ENCODE data around the gene TTC6. TPM values are rescaled to one million over a fixed set of nuclear protein-coding genes. Genes with fewer than 3 reads are reported as not detected.

The TTC6 gene
- total RNA-seq, 1 experiment from 2014 or later, result 5.2 TPM

GRCh38 chr14:37602605-37603453, 7.4 kb downstream of the TTC6 start:
- peaks cover 29% of the 10 kb centered on the region for H3K79me2 ChIP-seq (ENCODE audit: low read depth)
- H3K27ac ChIP-seq, result no peak overlapping the region
- H3K9me3 ChIP-seq (ENCODE audit: insufficient read depth, low read depth), result no peaks in the 10 kb centered on the region
- no peaks in the 10 kb centered on the region for H3K36me3 ChIP-seq (ENCODE audit: low read depth)
- TF ChIP-seq CTCF (conservative IDR thresholded peaks at IDR 0.05), result no peak
- TF ChIP-seq EZH2 (IDR thresholded peaks at IDR 0.05; ENCODE audit: low read depth), result no peak
- H4K20me1 ChIP-seq (ENCODE audit: insufficient read depth), result no peaks in the 10 kb centered on the region
- ChIA-PET POLR2A (ENCODE audit: unreplicated experiment) (no interaction called here), CTCF (interaction anchor here (0.6 kb wide), 1 partner anchor 246 kb away, joined by 3 read pairs; no protein-coding TSS in a partner anchor)
- intact Hi-C loops (cut with micrococcal nuclease; ENCODE audit: unreplicated experiment), result no loop called here
- no TSS peak for BruUV-seq (replicated peaks)
- H3K27me3 ChIP-seq (ENCODE audit: insufficient read depth, low read depth), result no peaks in the 10 kb centered on the region
- no peak overlapping the region for H2AFZ ChIP-seq
- DNase-seq, result no peak
- no peak overlapping the region for H3K4me2 ChIP-seq
- H3K9me2 ChIP-seq (ENCODE audit: insufficient read depth), result no peaks in the 10 kb centered on the region
- peaks cover 10% of the 10 kb centered on the region; the same call in 1 of the 2 replicates for H3F3A ChIP-seq (ENCODE audit: insufficient read depth, low read depth)
- H3K4me1 ChIP-seq (replicated peaks; ENCODE audit: insufficient read depth), result peaks cover 14% of the 10 kb centered on the region
- no peak overlapping the region for H3K4me3 ChIP-seq

- POLR2A ChIA-PET (ENCODE audit: unreplicated experiment), result no interaction called here
- CTCF ChIA-PET, result no interaction called here
- H3K4me2 ChIP-seq, result no peak overlapping the region
- peaks cover 14% of the 10 kb centered on the region for H3K4me1 ChIP-seq (replicated peaks; ENCODE audit: insufficient read depth)
- no peaks in the 10 kb centered on the region for H3K9me3 ChIP-seq (ENCODE audit: insufficient read depth, low read depth)
- no TSS peak for BruUV-seq (replicated peaks)
- TF ChIP-seq CTCF (conservative IDR thresholded peaks at IDR 0.05), result no peak
- DNase-seq, result no peak
- no peak overlapping the region for H3K4me3 ChIP-seq
- no peaks in the 10 kb centered on the region for H3K9me2 ChIP-seq (ENCODE audit: insufficient read depth)
- H3K79me2 ChIP-seq (ENCODE audit: low read depth), result peaks cover 20% of the 10 kb centered on the region
- no peak overlapping the region for H3K27ac ChIP-seq
- no peaks in the 10 kb centered on the region for H4K20me1 ChIP-seq (ENCODE audit: insufficient read depth)
- H3F3A ChIP-seq (ENCODE audit: insufficient read depth, low read depth), result peaks cover 7% of the 10 kb centered on the region; the same call in 1 of the 2 replicates
- no peaks in the 10 kb centered on the region for H3K27me3 ChIP-seq (ENCODE audit: insufficient read depth, low read depth)
- H2AFZ ChIP-seq, result no peak overlapping the region
- intact Hi-C loops (cut with micrococcal nuclease; ENCODE audit: unreplicated experiment), result no loop called here
- H3K36me3 ChIP-seq (ENCODE audit: low read depth), result no peaks in the 10 kb centered on the region
Measured at GRCh38 chr14:37603688-37604251, 8.3 kb downstream of the TTC6 start.

- TF ChIP-seq CTCF (conservative IDR thresholded peaks at IDR 0.05), result no peak
- TF ChIP-seq EZH2 (IDR thresholded peaks at IDR 0.05; ENCODE audit: low read depth), result no peak
- no TSS peak for BruUV-seq (replicated peaks)
- H4K20me1 ChIP-seq (ENCODE audit: insufficient read depth), result no peaks in the 10 kb centered on the region
- H3F3A ChIP-seq (ENCODE audit: insufficient read depth, low read depth), result no peaks in the 10 kb centered on the region
- H3K27me3 ChIP-seq (ENCODE audit: insufficient read depth, low read depth), result no peaks in the 10 kb centered on the region
- H3K36me3 ChIP-seq (ENCODE audit: low read depth), result no peaks in the 10 kb centered on the region
- H2AFZ ChIP-seq, result no peak overlapping the region
- intact Hi-C loops (cut with micrococcal nuclease; ENCODE audit: unreplicated experiment), result no loop called here
- no peak overlapping the region for H3K4me2 ChIP-seq
- no peak for DNase-seq
- H3K79me2 ChIP-seq (ENCODE audit: low read depth), result no peaks in the 10 kb centered on the region
- no peak overlapping the region for H3K4me3 ChIP-seq
- POLR2A ChIA-PET (ENCODE audit: unreplicated experiment), result interaction anchor here (0.7 kb wide), 1 partner anchor 24 kb away, joined by 3 read pairs; no protein-coding TSS in a partner anchor
- H3K9me3 ChIP-seq (ENCODE audit: insufficient read depth, low read depth), result no peaks in the 10 kb centered on the region
- no peaks in the 10 kb centered on the region for H3K9me2 ChIP-seq (ENCODE audit: insufficient read depth)
- H3K4me1 ChIP-seq (replicated peaks; ENCODE audit: insufficient read depth), result no peaks in the 10 kb centered on the region
- CTCF ChIA-PET, result no interaction called here
- no peak overlapping the region for H3K27ac ChIP-seq
Measured at GRCh38 chr14:37606678-37607077, 11.2 kb downstream of the TTC6 start.

Data from PC-9 (cell line).